ENCODE measurements around the gene TMEM108. TPM values are rescaled to one million over a fixed set of nuclear protein-coding genes. Genes with fewer than 3 reads are reported as not detected.

Gene TMEM108
- total and polyA plus RNA-seq, 2 of the 4 experiments (the other 2 are of a cell fraction) = 0.18 to 2.2 TPM

DNA sequence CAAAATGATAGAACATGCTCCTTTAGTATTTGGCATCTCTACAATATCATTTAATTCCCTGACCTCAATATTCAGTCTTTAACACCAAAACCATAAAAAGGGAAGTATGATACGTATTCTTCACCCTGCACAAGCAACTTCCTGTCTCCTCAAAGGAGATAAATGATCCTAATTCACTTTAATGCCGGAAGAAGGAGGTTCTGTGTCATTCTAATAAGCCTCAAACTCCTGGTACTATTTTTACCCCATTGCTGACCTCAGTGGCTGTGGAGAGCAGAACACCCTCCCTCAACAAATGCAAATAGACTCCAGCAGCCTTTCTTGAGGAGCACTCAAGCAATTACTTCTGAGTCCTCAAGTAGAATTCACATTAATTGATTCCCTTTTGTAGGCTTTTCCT lies 173.3 kb downstream of the TMEM108 start:
- H3K4ac ChIP-seq (ENCODE audit: low read depth, low read length) = no peak overlapping the region
- no peak overlapping the region for H3K18ac ChIP-seq (ENCODE audit: low read depth, low read length)
- no peak overlapping the region for H4K8ac ChIP-seq (ENCODE audit: low read depth in 2 of 2, low read length in 2 of 2)
- no peak overlapping the region for H2BK20ac ChIP-seq (ENCODE audit: low read depth, low read length)
- no peak overlapping the region for H2BK5ac ChIP-seq (ENCODE audit: low read depth, low read length, poor library complexity, severe bottlenecking)
- no peak overlapping the region for H2BK15ac ChIP-seq (ENCODE audit: low read depth, low read length)
- H3K4me2 ChIP-seq (ENCODE audit: low read depth, low read length) = no peak overlapping the region
- no peak overlapping the region for H3K9ac ChIP-seq (ENCODE audit: low read depth, low read length)
- H3K27me3 ChIP-seq (ENCODE audit: control insufficient read depth, insufficient read depth, low read length) = no peaks in the 10 kb centered on the region
- no peaks in the 10 kb centered on the region for H3K4me1 ChIP-seq (ENCODE audit: control insufficient read depth, insufficient read depth, low read length)
- H4K91ac ChIP-seq (ENCODE audit: insufficient read depth, low read depth, low read length) = no peak overlapping the region
- no peak for DNase-seq
- no peak overlapping the region for H2AK9ac ChIP-seq (replicated peaks; ENCODE audit: low read depth, low read length, poor library complexity)
- no TSS peak for BruUV-seq (replicated peaks)
- H3K79me1 ChIP-seq (ENCODE audit: low read depth in 1 of 2, low read length in 2 of 2) = no peaks in the 10 kb centered on the region
- no peak overlapping the region for H3K14ac ChIP-seq (replicated peaks; ENCODE audit: low read depth, low read length)
- dilution Hi-C loops (cut with HindIII; ENCODE audit: low sequenced_read_pairs, unreplicated experiment) (no loop called here), intact Hi-C loops (cut with micrococcal nuclease) (no loop called here), in situ Hi-C loops (cut with MboI; ENCODE audit: low sequenced_read_pairs) (no loop called here)
- no peak for TF ChIP-seq CEBPB (IDR thresholded peaks at IDR 0.05; ENCODE audit: low read depth, low read length)
- no peak for TF ChIP-seq MAZ (IDR thresholded peaks at IDR 0.05; ENCODE audit: borderline replicate concordance, low read depth, low read length)
- TF ChIP-seq RFX5 (IDR thresholded peaks at IDR 0.05; ENCODE audit: low read depth, low read length) = no peak
- TF ChIP-seq, protein P1, sequence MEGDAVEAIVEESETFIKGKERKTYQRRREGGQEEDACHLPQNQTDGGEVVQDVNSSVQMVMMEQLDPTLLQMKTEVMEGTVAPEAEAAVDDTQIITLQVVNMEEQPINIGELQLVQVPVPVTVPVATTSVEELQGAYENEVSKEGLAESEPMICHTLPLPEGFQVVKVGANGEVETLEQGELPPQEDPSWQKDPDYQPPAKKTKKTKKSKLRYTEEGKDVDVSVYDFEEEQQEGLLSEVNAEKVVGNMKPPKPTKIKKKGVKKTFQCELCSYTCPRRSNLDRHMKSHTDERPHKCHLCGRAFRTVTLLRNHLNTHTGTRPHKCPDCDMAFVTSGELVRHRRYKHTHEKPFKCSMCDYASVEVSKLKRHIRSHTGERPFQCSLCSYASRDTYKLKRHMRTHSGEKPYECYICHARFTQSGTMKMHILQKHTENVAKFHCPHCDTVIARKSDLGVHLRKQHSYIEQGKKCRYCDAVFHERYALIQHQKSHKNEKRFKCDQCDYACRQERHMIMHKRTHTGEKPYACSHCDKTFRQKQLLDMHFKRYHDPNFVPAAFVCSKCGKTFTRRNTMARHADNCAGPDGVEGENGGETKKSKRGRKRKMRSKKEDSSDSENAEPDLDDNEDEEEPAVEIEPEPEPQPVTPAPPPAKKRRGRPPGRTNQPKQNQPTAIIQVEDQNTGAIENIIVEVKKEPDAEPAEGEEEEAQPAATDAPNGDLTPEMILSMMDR (conservative IDR thresholded peaks at IDR 0.05; ENCODE audit: low read depth, low read length) = no peak
- no peak overlapping the region for H3K27ac ChIP-seq (ENCODE audit: insufficient read depth, low read length)
- H4K20me1 ChIP-seq (ENCODE audit: insufficient read depth, low read length) = no peaks in the 10 kb centered on the region
- ATAC-seq (ENCODE audit: low read depth) = no peak
- no peak overlapping the region for H4K5ac ChIP-seq (ENCODE audit: low read depth, low read length)
- H3K36me3 ChIP-seq (ENCODE audit: control insufficient read depth, insufficient read depth, low read length) = no peaks in the 10 kb centered on the region
- ChIA-PET CTCF (no interaction called here), POLR2A (ENCODE audit: unreplicated experiment) (no interaction called here)
- no peak overlapping the region for H3K56ac ChIP-seq (ENCODE audit: extremely low read depth, insufficient read depth, low read length)
- H3K9me1 ChIP-seq (ENCODE audit: insufficient read depth, low read length) = no peaks in the 10 kb centered on the region
- no peak overlapping the region for H2AFZ ChIP-seq (replicated peaks; ENCODE audit: low read length, poor library complexity)
- 80% methylated on average over 1 of the region's 2 CpGs; no CpG with 5 or more reads in 1 of the 2 experiments for WGBS, 2 experiments (ENCODE audit: extremely low coverage in 2 of 2, insufficient read length in 1 of 2)
- no peak overlapping the region for H2BK120ac ChIP-seq (ENCODE audit: low read depth, low read length)
- no peak overlapping the region for H3K23ac ChIP-seq (ENCODE audit: low read depth, low read length)
- no peak overlapping the region for H3K4me3 ChIP-seq (ENCODE audit: insufficient read depth, low read depth, low read length)
- H2AK5ac ChIP-seq (ENCODE audit: low read depth, low read length) = no peak overlapping the region
- H3K9me3 ChIP-seq (ENCODE audit: control insufficient read depth, insufficient read depth, low read length) = no peaks in the 10 kb centered on the region
